K562 treated with DMSO at 1 percent for 4 hours (cell line): Measurements from ENCODE around the gene MICU2. TPM values are rescaled to one million over a fixed set of nuclear protein-coding genes. Genes with fewer than 3 reads are reported as not detected.

ENCODE experiments used
- total RNA-seq: library from RNA; unstranded; fragments of 300-600 nt; gene quantifications from 2 replicates; pipeline ENCODE4 v1.2.3, GENCODE V29; 2022; ENCODE audit not compliant: insufficient read depth

The MICU2 gene
- total RNA-seq: 26.8 and 31.1 TPM in 2 replicates

GRCh38 chr13:21603531-21604448 is at the start of gene MICU2:
Gene MICU2, minus strand, starts transcription at chr13:21604170. Its CDS starts 22 bp downstream, at chr13:21604148.

GRCh38 chr13:21458813-21459701 is 144.9 kb downstream of the MICU2 start, which contains the start of gene ZDHHC20:
Gene ZDHHC20, minus strand, starts transcription at chr13:21459303. Its CDS starts 132 bp downstream, at chr13:21459171.

Other genes with a start within 250 kb of the MICU2 start
- 6.2 and 6.4 TPM in 2 replicates for gene ZDHHC20, start 144.9 kb downstream of the MICU2 start, total RNA-seq
- not detected in 2 replicates for gene FGF9, start 66.9 kb upstream of the MICU2 start, total RNA-seq